ENCODE results near the gene KAZN. TPM values are rescaled to one million over a fixed set of nuclear protein-coding genes. Genes with fewer than 3 reads are reported as not detected.

The KAZN gene
- total RNA-seq, 1 donor from 2014 or later = 3.7 TPM

- Histone ChIP-seq H3K4me1 (ENCODE audit: control insufficient read depth in 3 of 3, insufficient read depth in 3 of 3, low read length in 3 of 3) (no peaks in the 10 kb centered on the region), H3K9me3 (ENCODE audit: control insufficient read depth in 3 of 3, low read length in 3 of 3) (peaks cover 0 to 2% (median 0%) of the 10 kb centered on the region in 3 donors), H3K36me3 (ENCODE audit: control insufficient read depth in 3 of 3, insufficient read depth in 3 of 3, low read length in 3 of 3) (no peaks in the 10 kb centered on the region), H3K4me3 (ENCODE audit: low read length in 3 of 3) (no peak overlapping the region), H3K27ac (ENCODE audit: low read depth, low read length) (no peak overlapping the region), H3K27me3 (ENCODE audit: control insufficient read depth in 3 of 3, insufficient read depth in 3 of 3, low read length in 3 of 3) (peaks cover 0 to 17% (median 7%) of the 10 kb centered on the region in 3 donors), H3K9ac (ENCODE audit: low read depth in 1 of 3, low read length in 3 of 3) (no peak overlapping the region)
These were observed 186.6 kb downstream of the KAZN start for GRCh38 chr1:14784790-14785773.

GRCh38 chr1:14786109-14786675 is 187.7 kb downstream of the KAZN start:
- Histone ChIP-seq H3K9me3 (ENCODE audit: control insufficient read depth in 3 of 3, low read length in 3 of 3) (peaks cover 0 to 2% (median 0%) of the 10 kb centered on the region in 3 donors), H3K4me1 (ENCODE audit: control insufficient read depth in 3 of 3, insufficient read depth in 3 of 3, low read length in 3 of 3) (no peaks in the 10 kb centered on the region), H3K9ac (ENCODE audit: low read depth in 1 of 3, low read length in 3 of 3) (no peak overlapping the region), H3K4me3 (ENCODE audit: low read length in 3 of 3) (no peak overlapping the region), H3K27me3 (ENCODE audit: control insufficient read depth in 3 of 3, insufficient read depth in 3 of 3, low read length in 3 of 3) (peaks cover under 1 to 20% (median 7%) of the 10 kb centered on the region in 3 donors), H3K27ac (ENCODE audit: low read depth, low read length) (no peak overlapping the region), H3K36me3 (ENCODE audit: control insufficient read depth in 3 of 3, insufficient read depth in 3 of 3, low read length in 3 of 3) (no peaks in the 10 kb centered on the region)

DNA sequence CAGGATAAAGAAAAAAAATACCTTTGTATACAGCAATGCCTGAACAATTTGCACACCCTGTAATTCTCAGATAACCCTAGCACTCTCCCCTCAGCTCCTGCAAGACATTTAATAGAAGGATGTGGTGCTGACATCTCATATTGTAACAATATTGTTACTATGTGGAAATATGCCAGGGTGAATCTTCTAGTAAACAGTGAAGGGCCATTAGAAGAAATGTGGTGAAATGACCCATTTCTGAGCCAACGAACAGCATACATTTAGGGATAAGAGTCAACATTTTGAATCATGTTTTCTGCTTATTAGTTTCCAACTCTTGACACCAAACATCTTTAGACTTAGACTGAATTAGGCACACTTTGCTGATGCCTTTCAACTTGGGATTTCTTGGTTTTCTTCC is 188.2 kb downstream of the KAZN start:
- Histone ChIP-seq H3K27ac (ENCODE audit: low read depth, low read length) (no peak overlapping the region), H3K36me3 (ENCODE audit: control insufficient read depth in 3 of 3, insufficient read depth in 3 of 3, low read length in 3 of 3) (no peaks in the 10 kb centered on the region), H3K4me1 (ENCODE audit: control insufficient read depth in 3 of 3, insufficient read depth in 3 of 3, low read length in 3 of 3) (no peaks in the 10 kb centered on the region), H3K9me3 (ENCODE audit: control insufficient read depth in 3 of 3, low read length in 3 of 3) (peaks cover 0 to 2% (median 0%) of the 10 kb centered on the region in 3 donors), H3K4me3 (ENCODE audit: low read length in 3 of 3) (no peak overlapping the region), H3K27me3 (ENCODE audit: control insufficient read depth in 3 of 3, insufficient read depth in 3 of 3, low read length in 3 of 3) (peaks cover 3 to 25% (median 12%) of the 10 kb centered on the region in 3 donors), H3K9ac (ENCODE audit: low read depth in 1 of 3, low read length in 3 of 3) (no peak overlapping the region)

GRCh38 chr1:14787604-14788003 is 189.1 kb downstream of the KAZN start:
- no peaks in the 10 kb centered on the region for H3K36me3 ChIP-seq (ENCODE audit: control insufficient read depth in 3 of 3, insufficient read depth in 3 of 3, low read length in 3 of 3)
- peaks cover 0 to 2% (median 0%) of the 10 kb centered on the region in 3 donors for H3K9me3 ChIP-seq (ENCODE audit: control insufficient read depth in 3 of 3, low read length in 3 of 3)
- no peak overlapping the region for H3K9ac ChIP-seq (ENCODE audit: low read depth in 1 of 3, low read length in 3 of 3)
- H3K27me3 ChIP-seq (ENCODE audit: control insufficient read depth in 3 of 3, insufficient read depth in 3 of 3, low read length in 3 of 3) = peaks cover 3 to 25% (median 13%) of the 10 kb centered on the region in 3 donors
- no peak overlapping the region for H3K4me3 ChIP-seq (ENCODE audit: low read length in 3 of 3)
- H3K27ac ChIP-seq (ENCODE audit: low read depth, low read length) = no peak overlapping the region
- H3K4me1 ChIP-seq (ENCODE audit: control insufficient read depth in 3 of 3, insufficient read depth in 3 of 3, low read length in 3 of 3) = no peaks in the 10 kb centered on the region

- peaks cover 3 to 25% (median 13%) of the 10 kb centered on the region in 3 donors for H3K27me3 ChIP-seq (ENCODE audit: control insufficient read depth in 3 of 3, insufficient read depth in 3 of 3, low read length in 3 of 3)
These were observed 189.6 kb downstream of the KAZN start for GRCh38 chr1:14788080-14788479.

DNA sequence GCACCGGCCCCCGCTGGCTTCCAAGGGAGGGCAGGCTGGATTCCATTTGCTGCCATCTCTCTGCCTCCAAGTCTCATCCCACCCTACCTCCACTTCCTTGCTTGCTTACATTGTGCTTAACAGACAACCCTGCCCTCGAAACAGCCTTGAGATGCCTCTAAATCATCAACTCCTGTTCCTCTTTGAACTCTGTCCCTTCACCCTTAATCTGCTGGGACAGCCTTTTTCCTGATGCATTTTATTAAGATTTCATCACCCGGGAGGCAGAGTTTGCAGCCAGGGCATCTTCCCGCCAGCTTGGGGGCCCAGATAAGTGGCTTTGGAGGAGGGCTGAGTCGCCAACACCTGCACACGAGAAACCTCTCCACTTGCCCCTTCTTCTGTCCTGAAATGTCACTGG is 192.5 kb downstream of the KAZN start:
- H3K27me3 ChIP-seq (ENCODE audit: control insufficient read depth in 3 of 3, insufficient read depth in 3 of 3, low read length in 3 of 3) = peaks cover 3 to 21% (median 13%) of the 10 kb centered on the region in 3 donors
- H3K4me3 ChIP-seq (ENCODE audit: low read length in 3 of 3) = no peak overlapping the region

More at GRCh38 chr1:14788080-14788479, 189.6 kb downstream of the KAZN start:
- H3K9ac ChIP-seq (ENCODE audit: low read depth in 1 of 3, low read length in 3 of 3) = no peak overlapping the region
- no peak overlapping the region for H3K27ac ChIP-seq (ENCODE audit: low read depth, low read length)
- H3K36me3 ChIP-seq (ENCODE audit: control insufficient read depth in 3 of 3, insufficient read depth in 3 of 3, low read length in 3 of 3) = no peaks in the 10 kb centered on the region
- no peaks in the 10 kb centered on the region for H3K4me1 ChIP-seq (ENCODE audit: control insufficient read depth in 3 of 3, insufficient read depth in 3 of 3, low read length in 3 of 3)
- no peak overlapping the region for H3K4me3 ChIP-seq (ENCODE audit: low read length in 3 of 3)
- peaks cover 0 to 2% (median 0%) of the 10 kb centered on the region in 3 donors for H3K9me3 ChIP-seq (ENCODE audit: control insufficient read depth in 3 of 3, low read length in 3 of 3)

DNA sequence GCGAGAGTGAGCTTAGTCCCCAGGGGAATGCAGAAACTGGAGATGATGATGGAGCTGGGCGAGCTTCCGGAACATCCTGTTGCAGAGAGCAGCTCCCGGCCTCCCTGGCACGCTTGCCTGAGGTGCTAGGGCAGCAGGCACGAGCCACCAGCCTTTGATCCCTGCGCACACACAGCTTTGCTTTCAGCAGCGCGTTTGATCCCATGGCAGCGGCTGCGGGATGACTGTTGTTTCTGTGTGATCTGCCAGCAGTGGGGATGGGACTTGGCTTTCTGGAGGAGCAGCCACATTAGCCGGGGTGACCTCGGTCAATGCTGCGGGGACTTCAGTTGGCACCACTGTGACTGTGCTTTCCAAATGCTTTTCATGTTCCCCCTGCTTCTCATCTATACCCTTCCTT is 193.2 kb downstream of the KAZN start:
- Histone ChIP-seq H3K36me3 (ENCODE audit: control insufficient read depth in 3 of 3, insufficient read depth in 3 of 3, low read length in 3 of 3) (no peaks in the 10 kb centered on the region), H3K4me1 (ENCODE audit: control insufficient read depth in 3 of 3, insufficient read depth in 3 of 3, low read length in 3 of 3) (no peaks in the 10 kb centered on the region), H3K9ac (ENCODE audit: low read depth in 1 of 3, low read length in 3 of 3) (no peak overlapping the region), H3K27me3 (ENCODE audit: control insufficient read depth in 3 of 3, insufficient read depth in 3 of 3, low read length in 3 of 3) (peaks cover 3 to 21% (median 13%) of the 10 kb centered on the region in 3 donors), H3K4me3 (ENCODE audit: low read length in 3 of 3) (no peak overlapping the region), H3K27ac (ENCODE audit: low read depth, low read length) (no peak overlapping the region), H3K9me3 (ENCODE audit: control insufficient read depth in 3 of 3, low read length in 3 of 3) (peaks cover 0 to 2% (median 0%) of the 10 kb centered on the region in 3 donors)

More for the DNA sequence above, 192.5 kb downstream of the KAZN start:
- H3K9me3 ChIP-seq (ENCODE audit: control insufficient read depth in 3 of 3, low read length in 3 of 3) = peaks cover 0 to 2% (median 0%) of the 10 kb centered on the region in 3 donors
- H3K9ac ChIP-seq (ENCODE audit: low read depth in 1 of 3, low read length in 3 of 3) = no peak overlapping the region
- no peak overlapping the region for H3K27ac ChIP-seq (ENCODE audit: low read depth, low read length)
- H3K4me1 ChIP-seq (ENCODE audit: control insufficient read depth in 3 of 3, insufficient read depth in 3 of 3, low read length in 3 of 3) = no peaks in the 10 kb centered on the region
- no peaks in the 10 kb centered on the region for H3K36me3 ChIP-seq (ENCODE audit: control insufficient read depth in 3 of 3, insufficient read depth in 3 of 3, low read length in 3 of 3)

DNA sequence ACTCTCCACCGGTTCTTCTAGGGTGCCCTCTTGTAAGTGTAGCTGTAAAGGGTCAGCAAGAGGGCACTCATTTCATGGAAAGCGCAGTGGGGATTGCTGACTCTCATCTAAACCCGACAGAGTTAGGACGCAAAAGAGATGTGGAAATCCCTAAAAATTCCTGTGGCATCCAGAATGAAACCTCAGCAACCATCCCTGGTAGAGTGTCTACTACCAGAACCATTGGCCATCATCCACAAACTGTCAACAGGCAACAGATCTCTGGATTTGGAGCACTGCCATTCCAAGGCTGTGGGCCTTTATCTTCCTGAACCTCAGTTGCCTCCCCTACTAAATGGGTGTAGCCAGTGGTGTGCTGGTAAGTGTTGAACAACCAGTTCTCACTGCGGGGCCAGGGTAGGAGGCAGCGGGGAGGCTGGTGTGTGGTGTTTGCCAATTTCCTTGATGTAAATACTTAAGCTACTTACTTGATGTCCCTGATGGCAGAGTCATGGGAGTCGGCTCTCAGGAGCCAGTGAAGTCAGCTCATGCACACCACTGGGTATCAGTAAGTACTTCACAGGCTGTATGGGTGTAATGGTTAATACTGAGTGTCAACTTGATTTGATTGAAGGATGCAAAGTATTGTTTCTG is 195.8 kb downstream of the KAZN start:
- Histone ChIP-seq H3K9ac (ENCODE audit: low read depth in 1 of 3, low read length in 3 of 3) (no peak overlapping the region), H3K36me3 (ENCODE audit: control insufficient read depth in 3 of 3, insufficient read depth in 3 of 3, low read length in 3 of 3) (no peaks in the 10 kb centered on the region), H3K27ac (ENCODE audit: low read depth, low read length) (no peak overlapping the region), H3K9me3 (ENCODE audit: control insufficient read depth in 3 of 3, low read length in 3 of 3) (no peaks in the 10 kb centered on the region), H3K4me3 (ENCODE audit: low read length in 3 of 3) (no peak overlapping the region), H3K27me3 (ENCODE audit: control insufficient read depth in 3 of 3, insufficient read depth in 3 of 3, low read length in 3 of 3) (peaks cover 3 to 14% (median 7%) of the 10 kb centered on the region in 3 donors), H3K4me1 (ENCODE audit: control insufficient read depth in 3 of 3, insufficient read depth in 3 of 3, low read length in 3 of 3) (no peaks in the 10 kb centered on the region)

GRCh38 chr1:14794906-14795305 is 196.4 kb downstream of the KAZN start:
- H3K9me3 ChIP-seq (ENCODE audit: control insufficient read depth in 3 of 3, low read length in 3 of 3) = no peaks in the 10 kb centered on the region
- no peak overlapping the region for H3K27ac ChIP-seq (ENCODE audit: low read depth, low read length)
- peaks cover 3 to 9% (median 7%) of the 10 kb centered on the region in 3 donors for H3K27me3 ChIP-seq (ENCODE audit: control insufficient read depth in 3 of 3, insufficient read depth in 3 of 3, low read length in 3 of 3)
- no peaks in the 10 kb centered on the region for H3K36me3 ChIP-seq (ENCODE audit: control insufficient read depth in 3 of 3, insufficient read depth in 3 of 3, low read length in 3 of 3)
- H3K4me1 ChIP-seq (ENCODE audit: control insufficient read depth in 3 of 3, insufficient read depth in 3 of 3, low read length in 3 of 3) = no peaks in the 10 kb centered on the region
- no peak overlapping the region for H3K4me3 ChIP-seq (ENCODE audit: low read length in 3 of 3)
- H3K9ac ChIP-seq (ENCODE audit: low read depth in 1 of 3, low read length in 3 of 3) = no peak overlapping the region
